Neural cell (in vitro differentiated cells): ENCODE data around the gene IHH. TPM values are rescaled to one million over a fixed set of nuclear protein-coding genes. Genes with fewer than 3 reads are reported as not detected.

Experiments
- H2AFZ ChIP-seq: fragments of 200-600, 300-800 bp; sonication (generic), shearing (Covaris generic); 2 replicates; pipeline ENCODE4 v1.6.0; 2014; ENCODE audit warnings: low read depth, mild to moderate bottlenecking, antibody characterized with exemption, low read length, moderate library complexity
- H3F3A ChIP-seq: fragments of 200-600 bp; shearing (Covaris generic); 2 replicates; pipeline ENCODE4 v1.6.1; 2016; ENCODE audit warnings: mild to moderate bottlenecking, moderate library complexity, mixed read lengths, antibody characterized with exemption, low read length; ENCODE audit not compliant: insufficient read depth, poor library complexity, severe bottlenecking
- H3K27ac ChIP-seq: fragments of 200-600, 300-800 bp; sonication (generic), shearing (Covaris generic); 2 replicates; pipeline ENCODE4 v1.5.1; 2014; ENCODE audit warnings: mild to moderate bottlenecking, low read length, moderate library complexity
- H3K27me3 ChIP-seq: fragments of 300-800, 200-600 bp; sonication (generic), shearing (Covaris generic); 2 replicates; pipeline ENCODE4 v1.6.0; 2014; ENCODE audit warnings: mild to moderate bottlenecking, low read depth, low read length, moderate library complexity; ENCODE audit not compliant: insufficient read depth
- H3K36me3 ChIP-seq: fragments of 300-800, 200-600 bp; sonication (generic), shearing (Covaris generic); 2 replicates; pipeline ENCODE4 v1.5.1; 2014; ENCODE audit warnings: mild to moderate bottlenecking, antibody characterized with exemption, low read length, moderate library complexity; ENCODE audit not compliant: insufficient read depth
- H3K4me2 ChIP-seq: fragments of 300-800, 200-600 bp; sonication (generic), shearing (Covaris generic); 2 replicates; pipeline ENCODE4 v1.6.0; 2014; ENCODE audit warnings: mild to moderate bottlenecking, low read length
- H3K4me3 ChIP-seq: fragments of 300-800, 200-600 bp; sonication (generic), shearing (Covaris generic); 2 replicates; pipeline ENCODE4 v1.5.1; 2014; ENCODE audit warnings: mild to moderate bottlenecking, low read length, moderate library complexity
- H3K79me2 ChIP-seq: fragments of 200-600 bp; shearing (Covaris generic); replicated peaks from 2 replicates; pipeline ENCODE4 v1.6.0; 2014; ENCODE audit warnings: mild to moderate bottlenecking, low read length, moderate library complexity; ENCODE audit not compliant: insufficient read depth
- H3K9ac ChIP-seq: fragments of 300-800, 200-600 bp; sonication (generic), shearing (Covaris generic); 2 replicates; pipeline ENCODE4 v1.6.1; 2016; ENCODE audit warnings: mild to moderate bottlenecking, low read length, mixed read lengths
- H3K9me2 ChIP-seq: fragments of 200-600 bp; shearing (Covaris generic); 2 replicates; pipeline ENCODE4 v1.6.1; 2016; ENCODE audit warnings: mild to moderate bottlenecking, low read length, mixed read lengths; ENCODE audit not compliant: insufficient read depth
- H3K9me3 ChIP-seq: fragments of 200-600, 300-800 bp; sonication (generic), shearing (Covaris generic); 2 replicates; pipeline ENCODE4 v1.6.1; 2016; ENCODE audit warnings: mild to moderate bottlenecking, mixed run types, low read length, moderate library complexity, mixed read lengths
- H4K20me1 ChIP-seq: fragments of 200-600 bp; shearing (Covaris generic); 2 replicates; pipeline ENCODE4 v1.6.1; 2016; ENCODE audit warnings: mild to moderate bottlenecking, mixed run types; ENCODE audit not compliant: insufficient read depth
- CTCF ChIP-seq: fragments of 450-650 bp; IDR thresholded peaks from 2 replicates; pipeline ENCODE4 v1.5.1; 2014; ENCODE audit warnings: antibody characterized with exemption, mild to moderate bottlenecking, moderate library complexity; ENCODE audit not compliant: poor library complexity, severe bottlenecking
- EP300 ChIP-seq: fragments of 450-650 bp; conservative IDR thresholded peaks from 2 replicates; pipeline ENCODE4 v1.6.1; 2014; ENCODE audit warnings: antibody characterized with exemption, mild to moderate bottlenecking, moderate library complexity; ENCODE audit not compliant: poor library complexity, severe bottlenecking
- EZH2 ChIP-seq: fragments of 200-600, 300-800 bp; shearing (Covaris generic), sonication (generic); IDR thresholded peaks from 2 replicates; pipeline ENCODE4 v1.6.1; 2014; ENCODE audit warnings: antibody characterized with exemption, low read length, borderline replicate concordance, mild to moderate bottlenecking; ENCODE audit not compliant: insufficient read depth, poor library complexity, severe bottlenecking
- MXI1 ChIP-seq: fragments of 450-650 bp; conservative IDR thresholded peaks from 2 replicates; pipeline ENCODE4 v1.6.1; 2014; ENCODE audit warnings: antibody characterized with exemption, mild to moderate bottlenecking; ENCODE audit not compliant: poor library complexity, severe bottlenecking
- POLR2AphosphoS5 ChIP-seq: IDR thresholded peaks from 2 replicates; pipeline ENCODE4 v1.6.1; 2012
- RAD21 ChIP-seq: fragments of 450-650 bp; conservative IDR thresholded peaks from 2 replicates; pipeline ENCODE4 v1.6.1; 2014; ENCODE audit warnings: antibody characterized with exemption, mild to moderate bottlenecking, moderate library complexity
- REST ChIP-seq: IDR thresholded peaks from 2 replicates; pipeline ENCODE4 v1.6.1; 2012; ENCODE audit warnings: borderline replicate concordance
- SMC3 ChIP-seq: fragments of 450-650 bp; conservative IDR thresholded peaks from 2 replicates; pipeline ENCODE4 v1.6.1; 2014; ENCODE audit warnings: antibody characterized with exemption, mild to moderate bottlenecking, moderate library complexity; ENCODE audit not compliant: poor library complexity
- TAF1 ChIP-seq: IDR thresholded peaks from 2 replicates; pipeline ENCODE4 v1.6.1; 2012; ENCODE audit warnings: low read depth
- polyA plus RNA-seq: library from polyadenylated mRNA; depleted of rRNA; stranded (reverse); fragments of >200 nt; gene quantifications from 2 replicates; pipeline ENCODE4 v1.2.3, GENCODE V29; 2014

IHH gene
- polyA plus RNA-seq, 1 donor from 2014 or later: not detected

GRCh38 chr2:219031005-219031738, 29.5 kb downstream of the IHH start:
- Histone ChIP-seq H3F3A (no peaks in the 10 kb centered on the region), H3K9ac (no peak overlapping the region), H3K27ac (no peak overlapping the region), H3K9me2 (no peaks in the 10 kb centered on the region), H3K4me3 (no peak overlapping the region), H3K9me3 (no peaks in the 10 kb centered on the region), H4K20me1 (no peaks in the 10 kb centered on the region), H3K27me3 (no peaks in the 10 kb centered on the region), H2AFZ (no peak overlapping the region), H3K36me3 (no peaks in the 10 kb centered on the region), H3K4me2 (no peak overlapping the region), H3K79me2 (no peaks in the 10 kb centered on the region)
- no peak for TF ChIP-seq RAD21

GRCh38 chr2:219030177-219030940, 30.4 kb downstream of the IHH start:
- no peaks in the 10 kb centered on the region for H3K27me3 ChIP-seq

More at GRCh38 chr2:219030177-219030940, 30.4 kb downstream of the IHH start:
- Histone ChIP-seq H4K20me1 (no peaks in the 10 kb centered on the region), H3K79me2 (no peaks in the 10 kb centered on the region), H2AFZ (no peak overlapping the region), H3K9me3 (no peaks in the 10 kb centered on the region), H3K36me3 (no peaks in the 10 kb centered on the region), H3K9ac (no peak overlapping the region), H3F3A (no peaks in the 10 kb centered on the region), H3K27ac (no peak overlapping the region), H3K9me2 (no peaks in the 10 kb centered on the region), H3K4me2 (no peak overlapping the region), H3K4me3 (no peak overlapping the region)
- TF ChIP-seq CTCF (no peak), REST (no peak), MXI1 (no peak), TAF1 (no peak), POLR2AphosphoS5 (no peak), RAD21 (no peak), EZH2 (no peak), EP300 (no peak), SMC3 (no peak)
